GM23248 (cell line): Measurements from ENCODE around the gene RASA4.
"Not testable (repeated sequence)": the region's sequence is repeated elsewhere in the genome, so short reads cannot be mapped to it uniquely, and the experiment has no call there.

Source experiments
- EZH2 ChIP-seq: fragments of 200-600 bp; sonication (generic); IDR thresholded peaks from 2 replicates; pipeline ENCODE4 v1.6.1; 2018; ENCODE audit warnings: antibody characterized with exemption, mild to moderate bottlenecking; ENCODE audit not compliant: insufficient read depth, poor library complexity, severe bottlenecking
- EZH2phosphoT487 ChIP-seq: fragments of 200-600 bp; sonication (generic); IDR thresholded peaks from 2 replicates; pipeline ENCODE4 v1.6.1; 2018; ENCODE audit warnings: antibody characterized with exemption, moderate library complexity, mild to moderate bottlenecking, low read depth; ENCODE audit not compliant: insufficient read depth

DNA sequence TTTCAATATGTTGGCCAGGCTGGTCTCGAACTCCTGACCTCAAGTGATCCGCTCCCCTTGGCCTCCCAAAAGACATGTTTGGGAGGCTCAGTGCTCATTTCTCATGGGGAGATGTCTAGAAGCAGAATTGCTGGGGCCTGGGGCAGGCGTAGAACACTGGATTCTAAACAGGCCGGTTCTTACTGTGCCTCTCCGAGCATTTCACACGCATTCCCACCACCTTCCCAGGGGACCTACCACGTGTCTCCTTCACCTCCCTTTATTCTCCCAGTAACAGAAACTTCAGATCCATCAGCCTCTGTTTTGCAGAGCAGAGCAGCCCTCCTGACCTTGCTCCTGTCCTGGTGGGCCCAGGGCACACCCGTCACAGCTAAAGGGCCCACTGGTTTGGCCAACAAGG is 89.4 kb downstream of the RASA4 start:
- not testable (repeated sequence) for TF ChIP-seq EZH2, EZH2phosphoT487
